H1 (cell line): ENCODE results near the gene SMIM35. TPM values are rescaled to one million over a fixed set of nuclear protein-coding genes. Genes with fewer than 3 reads are reported as not detected.

ENCODE experiments used
- CTCF ChIA-PET: fragments of 300-600 bp; sonication (Branson Sonifier 250); formaldehyde crosslinking; loops from one replicate; lab custom pipeline; 2021; ENCODE audit not compliant: partially characterized antibody; lab: Charles Lee
- POLR2A ChIA-PET: fragments of 300-600 bp; sonication (Branson Sonifier 250); formaldehyde crosslinking; loops from one replicate; lab custom pipeline; 2021; ENCODE audit warnings: inconsistent platforms; ENCODE audit not compliant: partially characterized antibody; lab: Charles Lee
- DNase-seq, 2 experiments: peaks; one replicate each; pipeline versions ENCODE4 v3.0.0 to v3.0.0-alpha.2; 2010 to 2022; ENCODE audit warnings: low spot score in 2 of 2, low read depth in 1 of 2, mixed read lengths in 1 of 2
- FAIRE-seq: peaks from 2 replicates; lab custom pipeline; 2011; peaks lifted over from hg19 to GRCh38; lab: Jason Lieb, UNC
- H2AFZ ChIP-seq: 2 replicates; pipeline ENCODE4 v1.8.1; 2012; ENCODE audit warnings: low read length, inconsistent platforms
- H2AK5ac ChIP-seq: 2 replicates; pipeline ENCODE4 v1.6.1; 2013; ENCODE audit warnings: low read depth, low read length
- H2BK120ac ChIP-seq: replicated peaks from 2 replicates; pipeline ENCODE3; 2013; ENCODE audit warnings: low read depth, low read length, inconsistent platforms
- H2BK12ac ChIP-seq: 2 replicates; pipeline ENCODE4 v1.6.1; 2013; ENCODE audit warnings: low read depth, low read length
- H2BK15ac ChIP-seq: 2 replicates; pipeline ENCODE4 v1.6.1; 2013; ENCODE audit warnings: low read length
- H2BK20ac ChIP-seq: 2 replicates; pipeline ENCODE4 v1.6.1; 2013; ENCODE audit warnings: low read length
- H2BK5ac ChIP-seq: 2 replicates; pipeline ENCODE4 v1.6.1; 2013; ENCODE audit warnings: low read depth, low read length
- H3K14ac ChIP-seq: 2 replicates; pipeline ENCODE4 v1.6.1; 2013; ENCODE audit warnings: inconsistent platforms; ENCODE audit not compliant: insufficient read length
- H3K18ac ChIP-seq: 2 replicates; pipeline ENCODE4 v1.6.1; 2013; ENCODE audit warnings: low read length; ENCODE audit errors: extremely low read depth
- H3K23ac ChIP-seq: 2 replicates; pipeline ENCODE4 v1.6.1; 2013; ENCODE audit warnings: inconsistent platforms; ENCODE audit not compliant: insufficient read length
- H3K23me2 ChIP-seq: 2 replicates; pipeline ENCODE4 v1.6.1; 2013; ENCODE audit warnings: low read depth, low read length
- H3K27ac ChIP-seq: 2 replicates; pipeline ENCODE4 v1.6.1; 2011; ENCODE audit warnings: low read depth, low read length, inconsistent platforms
- H3K27me3 ChIP-seq, 4 experiments: replicated peaks in 1 of 4; 1 replicate in 1 of 4; 2 replicates in 3 of 4; pipeline versions ENCODE4 v1.6.1 to v1.8.1; 2011 to 2013; ENCODE audit warnings: low read length in 3 of 4, mild to moderate bottlenecking in 3 of 4, inconsistent platforms in 2 of 4, mixed read lengths in 2 of 4, moderate library complexity in 1 of 4; ENCODE audit not compliant: control insufficient read depth in 3 of 4, insufficient read depth in 3 of 4; ENCODE audit errors: extremely low read depth in 1 of 4
- H3K36me3 ChIP-seq, 4 experiments: 2 replicates each; pipeline versions ENCODE4 v1.6.1 to v1.8.1; 2011 to 2013; ENCODE audit warnings: mild to moderate bottlenecking in 4 of 4, low read length in 3 of 4, moderate library complexity in 2 of 4, control low read depth in 1 of 4, inconsistent platforms in 1 of 4; ENCODE audit not compliant: insufficient read depth in 4 of 4, control insufficient read depth in 2 of 4
- H3K4ac ChIP-seq: replicated peaks from 2 replicates; pipeline ENCODE3; 2013; ENCODE audit warnings: low read length, low read depth, mixed read lengths, inconsistent platforms; ENCODE audit not compliant: insufficient read length
- H3K4me1 ChIP-seq, 4 experiments: replicated peaks in 1 of 4; 1 replicate in 1 of 4; 2 replicates in 3 of 4; pipeline versions ENCODE4 v1.6.1 to v1.8.1; 2011 to 2013; ENCODE audit warnings: low read length in 3 of 4, inconsistent platforms in 2 of 4, mixed read lengths in 1 of 4; ENCODE audit not compliant: insufficient read depth in 4 of 4, control insufficient read depth in 3 of 4
- H3K4me2 ChIP-seq, 2 experiments: 2 replicates each; pipeline versions ENCODE4 v1.6.1 to v1.8.1; 2011 to 2013; ENCODE audit warnings: low read depth in 2 of 2, low read length in 2 of 2, control low read depth in 1 of 2, inconsistent platforms in 1 of 2, mild to moderate bottlenecking in 1 of 2; ENCODE audit not compliant: insufficient read depth in 1 of 2
- H3K4me3 ChIP-seq, 4 experiments: fragments of 200-600, 300-600 bp in 1 of 4; sonication (generic), shearing (Covaris generic), sonication (Bioruptor Twin) in 1 of 4; 2 replicates each; pipeline versions ENCODE4 v1.5.1 to v1.8.1; 2011 to 2016; ENCODE audit warnings: low read length in 4 of 4, low read depth in 3 of 4, control low read depth in 2 of 4, inconsistent platforms in 2 of 4, mild to moderate bottlenecking in 2 of 4, mixed read lengths in 1 of 4, moderate library complexity in 1 of 4; ENCODE audit not compliant: insufficient read depth in 2 of 4; ENCODE audit errors: extremely low read depth in 1 of 4
- H3K56ac ChIP-seq: replicated peaks from 2 replicates; pipeline ENCODE3; 2013; ENCODE audit warnings: low read depth, mild to moderate bottlenecking, mixed read lengths, low read length, inconsistent platforms; ENCODE audit not compliant: insufficient read length
- H3K79me1 ChIP-seq: 2 replicates; pipeline ENCODE4 v1.6.1; 2013; ENCODE audit warnings: low read depth, low read length, control low read depth
- H3K79me2 ChIP-seq, 2 experiments: 2 replicates each; pipeline versions ENCODE4 v1.6.1 to v1.8.1; 2012 to 2013; ENCODE audit warnings: low read length in 2 of 2, mild to moderate bottlenecking in 2 of 2, inconsistent platforms in 1 of 2; ENCODE audit not compliant: insufficient read depth in 2 of 2, control insufficient read depth in 1 of 2
- H3K9ac ChIP-seq, 4 experiments: replicated peaks in 1 of 4; 1 replicate in 1 of 4; 2 replicates in 3 of 4; pipeline versions ENCODE4 v1.6.1 to v1.8.1; 2011 to 2013; ENCODE audit warnings: low read depth in 3 of 4, low read length in 3 of 4, control low read depth in 2 of 4, mild to moderate bottlenecking in 2 of 4, moderate library complexity in 2 of 4, inconsistent platforms in 1 of 4; ENCODE audit errors: extremely low read depth in 1 of 4
- H3K9me3 ChIP-seq, 2 experiments: 2 replicates each; pipeline versions ENCODE4 v1.6.1 to v1.8.1; 2012 to 2013; ENCODE audit warnings: mild to moderate bottlenecking in 2 of 2, moderate library complexity in 2 of 2, control low read depth in 1 of 2, inconsistent platforms in 1 of 2, low read depth in 1 of 2, low read length in 1 of 2, mixed read lengths in 1 of 2; ENCODE audit not compliant: insufficient read depth in 2 of 2
- H4K20me1 ChIP-seq, 2 experiments: replicated peaks in 1 of 2; 2 replicates each; pipeline versions ENCODE3 to v1.8.1; 2011 to 2013; ENCODE audit warnings: inconsistent platforms in 2 of 2, low read length in 2 of 2, mild to moderate bottlenecking in 1 of 2; ENCODE audit not compliant: insufficient read depth in 2 of 2, control insufficient read depth in 1 of 2
- H4K5ac ChIP-seq: 2 replicates; pipeline ENCODE4 v1.6.1; 2013; ENCODE audit warnings: low read length, low read depth, mixed read lengths, inconsistent platforms; ENCODE audit not compliant: insufficient read length
- H4K8ac ChIP-seq: 2 replicates; pipeline ENCODE4 v1.8.0; 2013; ENCODE audit warnings: mild to moderate bottlenecking, moderate library complexity, low read length, inconsistent platforms; ENCODE audit not compliant: insufficient read depth; ENCODE audit errors: extremely low read depth
- H4K91ac ChIP-seq: replicated peaks from 2 replicates; pipeline ENCODE3; 2013; ENCODE audit warnings: low read length, mixed read lengths, inconsistent platforms; ENCODE audit not compliant: insufficient read length
- ATF3 ChIP-seq: IDR thresholded peaks from 2 replicates; pipeline ENCODE4 v1.6.1; 2011; ENCODE audit warnings: low read depth, mild to moderate bottlenecking, low read length; ENCODE audit not compliant: insufficient read depth
- BACH1 ChIP-seq: IDR thresholded peaks from 2 replicates; pipeline ENCODE4 v1.6.1; 2012; ENCODE audit warnings: low read length, improper control_type of control experiment
- BRCA1 ChIP-seq: IDR thresholded peaks from 2 replicates; pipeline ENCODE4 v1.6.1; 2012; ENCODE audit warnings: low read depth, low read length, improper control_type of control experiment
- EGR1 ChIP-seq: IDR thresholded peaks from 2 replicates; pipeline ENCODE4 v1.6.1; 2011; ENCODE audit warnings: low read depth, low read length, borderline replicate concordance
- EP300 ChIP-seq, 2 experiments: IDR thresholded peaks; 1 replicate in 1 of 2; 2 replicates in 1 of 2; pipeline ENCODE4 v1.6.1; 2011 to 2012; ENCODE audit warnings: low read depth in 2 of 2, low read length in 2 of 2, mild to moderate bottlenecking in 2 of 2, borderline replicate concordance in 1 of 2, inconsistent platforms in 1 of 2, moderate library complexity in 1 of 2
- GABPA ChIP-seq: IDR thresholded peaks from 2 replicates; pipeline ENCODE4 v1.6.1; 2011; ENCODE audit warnings: mild to moderate bottlenecking, low read length, moderate library complexity, borderline replicate concordance; ENCODE audit not compliant: insufficient read depth
- HDAC2 ChIP-seq, 2 experiments: fragments of 300-600 bp in 1 of 2; sonication (generic) in 1 of 2; IDR thresholded peaks; 2 replicates each; pipeline ENCODE4 v1.6.1; 2011 to 2012; ENCODE audit warnings: low read depth in 2 of 2, low read length in 2 of 2, mild to moderate bottlenecking in 2 of 2, moderate library complexity in 2 of 2, borderline replicate concordance in 1 of 2, inconsistent platforms in 1 of 2
- HDAC6 ChIP-seq: IDR thresholded peaks from one replicate; pipeline ENCODE4 v1.7.1; 2012; ENCODE audit warnings: low read depth, mild to moderate bottlenecking, inconsistent platforms, low read length, moderate library complexity
- KDM1A ChIP-seq: fragments of 200-600, 300-600 bp; sonication (generic); IDR thresholded peaks from 2 replicates; pipeline ENCODE4 v1.7.1; 2016; ENCODE audit warnings: mild to moderate bottlenecking, low read length, borderline replicate concordance
- NRF1 ChIP-seq: IDR thresholded peaks from 2 replicates; pipeline ENCODE4 v1.6.1; 2011; ENCODE audit warnings: mild to moderate bottlenecking, low read depth, low read length, improper control_type of control experiment
- POU5F1 ChIP-seq: IDR thresholded peaks from 2 replicates; pipeline ENCODE4 v1.6.1; 2011; ENCODE audit warnings: low read depth, mild to moderate bottlenecking, low read length, moderate library complexity
- RBBP5 ChIP-seq: IDR thresholded peaks from 2 replicates; pipeline ENCODE4 v1.7.1; 2012; ENCODE audit warnings: low read depth, mild to moderate bottlenecking, inconsistent platforms, low read length, moderate library complexity, borderline replicate concordance
- SIX5 ChIP-seq: IDR thresholded peaks from 2 replicates; pipeline ENCODE4 v1.6.1; 2011; ENCODE audit warnings: mild to moderate bottlenecking, low read depth, low read length
- ZNF274 ChIP-seq: IDR thresholded peaks from 2 replicates; pipeline ENCODE4 v1.7.0; 2012; ENCODE audit warnings: low read length, borderline replicate concordance; ENCODE audit errors: extremely low read depth
- WGBS, 2 experiments: shearing (Covaris generic) in 1 of 2; methylation state at CpG; one replicate each; pipeline versions ENCODE4 v1.1.6 to v1.1.7; 2013 to 2015; ENCODE audit warnings: low lambda C conversion rate in 2 of 2, mixed read lengths in 2 of 2, inconsistent platforms in 1 of 2, low coverage in 1 of 2, missing lambda C conversion rate in 1 of 2; ENCODE audit not compliant: insufficient replicate concordance in 2 of 2, insufficient coverage in 1 of 2, insufficient read length in 1 of 2; ENCODE audit errors: extremely low coverage in 1 of 2, missing lambda C conversion rate in 1 of 2; 5-methylcytosine and 5-hydroxymethylcytosine counted together
- polyA plus RNA-seq, 7 experiments: library from polyadenylated mRNA; depleted of rRNA in 3 of 7; stranded (reverse) in 5 of 7; unstranded in 2 of 7; fragments of >200 nt in 5 of 7; fragments of 200-250 nt in 2 of 7; gene quantifications; 1 replicate in 5 of 7; 2 replicates in 1 of 7; 4 replicates in 1 of 7; pipeline versions ENCODE4 v1.2.1 to v1.2.3, GENCODE V29; 2011 to 2013; ENCODE audit warnings: missing spikeins in 2 of 7, mixed read lengths in 2 of 7
- total RNA-seq: library from RNA; stranded (reverse); fragmentation: NEBNext Ultra II Directional; extraction: Animal tissue kit (Norgen Biotek cat#: 25700); gene quantifications from 2 replicates; pipeline ENCODE4 v1.2.1, GENCODE V29; 2021

SMIM35 gene
- total and polyA plus RNA-seq, 2 of the 8 experiments (the other 6 are each of a cell fraction or from before 2014, with no cell fraction given), result not detected

DNA sequence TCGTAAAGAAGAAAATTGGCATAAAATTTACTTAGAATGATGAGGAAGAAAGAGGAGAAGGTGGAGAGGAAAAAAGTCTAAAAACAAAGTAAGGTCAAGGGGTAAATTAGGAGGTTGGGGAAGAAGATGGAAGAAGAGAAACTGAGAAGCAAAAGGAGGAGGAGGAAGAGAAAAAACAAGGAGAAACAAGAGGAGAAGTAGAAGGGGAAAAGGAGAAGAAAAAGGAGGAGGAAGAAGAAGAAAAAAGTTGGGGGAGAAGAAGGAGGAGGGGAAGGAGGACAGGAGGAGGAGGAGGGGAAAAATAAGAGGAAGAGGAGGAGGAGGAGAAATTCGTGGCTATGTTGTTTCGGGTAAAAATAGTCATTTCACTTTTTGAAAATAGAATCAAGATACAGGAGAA, 58.1 kb downstream of the SMIM35 start:
- no peak overlapping the region for H2AFZ ChIP-seq
- ChIA-PET POLR2A (no interaction called here), CTCF (interaction anchor here (0.6 to 1.1 kb wide), 4 partner anchors 8 to 392 kb away, joined by 3 to 5 read pairs (median 3); no protein-coding TSS in a partner anchor)
- H3K27ac ChIP-seq, result no peak overlapping the region
- no peak overlapping the region for H3K9ac ChIP-seq
- H3K14ac ChIP-seq, result no peak overlapping the region
- H4K5ac ChIP-seq, result no peak overlapping the region
- FAIRE-seq (no peak), DNase-seq (no peak)
- H3K79me2 ChIP-seq, result no peaks in the 10 kb centered on the region
- H3K4me1 ChIP-seq, result no peaks in the 10 kb centered on the region
- no peak overlapping the region for H4K8ac ChIP-seq
- WGBS, 2 experiments, result 83% methylated on average over 3 of the region's 3 CpGs; no CpG with 5 or more reads in 1 of the 2 experiments
- no peaks in the 10 kb centered on the region for H3K36me3 ChIP-seq
- no peak overlapping the region for H2AK5ac ChIP-seq
- no peak overlapping the region for H3K56ac ChIP-seq
- no peak overlapping the region for H3K4me3 ChIP-seq
- H4K91ac ChIP-seq, result no peak overlapping the region
- no peak overlapping the region for H2BK120ac ChIP-seq
- H4K20me1 ChIP-seq, result no peaks in the 10 kb centered on the region
- no peak overlapping the region for H2BK12ac ChIP-seq
- no peaks in the 10 kb centered on the region for H3K79me1 ChIP-seq
- H3K23ac ChIP-seq, result no peak overlapping the region
- H3K27me3 ChIP-seq, result no peaks in the 10 kb centered on the region
- H2BK20ac ChIP-seq, result no peak overlapping the region
- no peak overlapping the region for H2BK15ac ChIP-seq
- H3K4ac ChIP-seq, result no peak overlapping the region
- no peak overlapping the region for H3K18ac ChIP-seq
- H3K9me3 ChIP-seq, result no peaks in the 10 kb centered on the region
- no peak overlapping the region for H2BK5ac ChIP-seq
- H3K23me2 ChIP-seq, result no peaks in the 10 kb centered on the region
- no peak overlapping the region for H3K4me2 ChIP-seq
- TF ChIP-seq HDAC6 (no peak), GABPA (no peak), SIX5 (no peak), EP300 (IDR thresholded peaks at IDR 0.05; ENCODE audit: borderline replicate concordance in 1 of 2, low read depth in 2 of 2, low read length in 2 of 2) (no peak), EGR1 (no peak), HDAC2 (IDR thresholded peaks at IDR 0.05; ENCODE audit: borderline replicate concordance in 1 of 2, low read depth in 2 of 2, low read length in 2 of 2) (no peak), BACH1 (no peak), ATF3 (no peak), RBBP5 (no peak), POU5F1 (no peak), BRCA1 (no peak), KDM1A (no peak), NRF1 (no peak), ZNF274 (no peak)
